GM12878 (cell line): ENCODE measurements around the gene CCBE1. TPM values are rescaled to one million over a fixed set of nuclear protein-coding genes. Genes with fewer than 3 reads are reported as not detected.

Source experiments
- ATAC-seq: fragments of 200-7000 bp; cut with Tn5 transposase; 3 replicates; pipeline ENCODE4 v1.9.1; 2020; ENCODE audit warnings: mild to moderate bottlenecking, moderate library complexity
- BruUV-seq: library from RNA; stranded (reverse); fragments of 400-500 nt; replicated peaks from 2 replicates; lab custom pipeline; 2021; lab: Mats Ljungman, UMichigan
- CTCF ChIA-PET: fragments of 300-600 bp; sonication (Branson Sonifier 250); formaldehyde crosslinking; extraction: SDS; loops from one replicate; lab custom pipeline; 2021; ENCODE audit warnings: inconsistent platforms; lab: Yijun Ruan, JAX
- POLR2A ChIA-PET: fragments of 350-600 bp; formaldehyde crosslinking; extraction: SDS; loops from one replicate; lab custom pipeline; 2021; ENCODE audit warnings: inconsistent platforms; lab: Charles Lee
- RAD21 ChIA-PET: fragments of 300-600 bp; sonication (Branson Sonifier 250); formaldehyde crosslinking; loops from one replicate; lab custom pipeline; 2023; ENCODE audit warnings: antibody characterized with exemption; ENCODE audit not compliant: unreplicated experiment; lab: Charles Lee
- SMC1A ChIA-PET: fragments of 300-600 bp; sonication (Branson Sonifier 250); formaldehyde crosslinking; loops from one replicate; lab custom pipeline; 2023; ENCODE audit not compliant: unreplicated experiment, uncharacterized antibody; lab: Charles Lee
- DNase-seq: peaks from one replicate; pipeline ENCODE4 v3.0.0-alpha.2; 2011; ENCODE audit warnings: low read depth, low spot score
- FAIRE-seq: peaks from 3 replicates; lab custom pipeline; 2011; peaks lifted over from hg19 to GRCh38; lab: Jason Lieb, UNC
- H2AFZ ChIP-seq: 2 replicates; pipeline ENCODE4 v1.6.0; 2011; ENCODE audit warnings: low read depth, low read length, control low read depth; ENCODE audit not compliant: control insufficient read depth
- H3K27ac ChIP-seq: 2 replicates; pipeline ENCODE4 v1.5.1; 2011; ENCODE audit warnings: control low read depth; ENCODE audit not compliant: control insufficient read depth, insufficient read depth
- H3K27me3 ChIP-seq, 2 experiments: replicated peaks in 1 of 2; 2 replicates each; pipeline versions ENCODE4 v1.6.0 to v1.6.1; 2011; ENCODE audit warnings: low read length in 1 of 2; ENCODE audit not compliant: control insufficient read depth in 2 of 2, insufficient read depth in 2 of 2
- H3K36me3 ChIP-seq, 2 experiments: 2 replicates each; pipeline ENCODE4 v1.5.1; 2011; ENCODE audit warnings: low read length in 1 of 2; ENCODE audit not compliant: control insufficient read depth in 2 of 2, insufficient read depth in 2 of 2
- H3K4me1 ChIP-seq: 2 replicates; pipeline ENCODE4 v1.6.1; 2011; ENCODE audit warnings: mild to moderate bottlenecking, low read length, moderate library complexity, mixed read lengths; ENCODE audit not compliant: control insufficient read depth, insufficient read depth
- H3K4me2 ChIP-seq: 2 replicates; pipeline ENCODE4 v1.6.0; 2011; ENCODE audit warnings: control low read depth; ENCODE audit not compliant: control insufficient read depth, insufficient read depth
- H3K4me3 ChIP-seq: fragments of 200-600 bp; sonication (generic); 2 replicates; pipeline ENCODE4 v1.5.1; 2016
- H3K79me2 ChIP-seq: 2 replicates; pipeline ENCODE4 v1.6.0; 2011; ENCODE audit warnings: low read length; ENCODE audit not compliant: control insufficient read depth, insufficient read depth
- H3K9ac ChIP-seq: 2 replicates; pipeline ENCODE4 v1.8.0; 2011; ENCODE audit warnings: low read length, control low read depth, mixed read lengths; ENCODE audit not compliant: control insufficient read depth, insufficient read depth
- H3K9me3 ChIP-seq: replicated peaks from 3 replicates; pipeline ENCODE4 v1.5.1; 2011; ENCODE audit warnings: mild to moderate bottlenecking, low read length; ENCODE audit not compliant: control insufficient read depth, insufficient read depth
- H4K20me1 ChIP-seq: 2 replicates; pipeline ENCODE4 v1.6.0; 2011; ENCODE audit not compliant: control insufficient read depth, insufficient read depth
- CBFB ChIP-seq: IDR thresholded peaks from 2 replicates; pipeline ENCODE4 v1.6.1; 2016; ENCODE audit warnings: antibody characterized with exemption, low read depth
- FOXK2 ChIP-seq: fragments of 450-650 bp; IDR thresholded peaks from 2 replicates; pipeline ENCODE4 v1.6.1; 2017; ENCODE audit warnings: mild to moderate bottlenecking, moderate library complexity
- HDAC2 ChIP-seq: fragments of 200-600 bp; sonication (generic); IDR thresholded peaks from 2 replicates; pipeline ENCODE4 v1.6.1; 2017
- HDAC6 ChIP-seq: fragments of 200-600 bp; sonication (generic); IDR thresholded peaks from one replicate; pipeline ENCODE4 v1.8.0; 2017; ENCODE audit warnings: antibody characterized with exemption; ENCODE audit not compliant: unreplicated experiment
- HDGF ChIP-seq: fragments of 450-650 bp; IDR thresholded peaks from 2 replicates; pipeline ENCODE4 v1.6.1; 2016; ENCODE audit warnings: antibody characterized with exemption
- IRF4 ChIP-seq: IDR thresholded peaks from 2 replicates; pipeline ENCODE4 v1.6.1; 2011; ENCODE audit warnings: low read depth, low read length
- JUNB ChIP-seq: IDR thresholded peaks from 2 replicates; pipeline ENCODE4 v1.6.1; 2016; ENCODE audit warnings: antibody characterized with exemption, mild to moderate bottlenecking
- PAX5 ChIP-seq: IDR thresholded peaks from 2 replicates; pipeline ENCODE4 v1.6.1; 2011; ENCODE audit warnings: low read depth, low read length, borderline replicate concordance
- POU2F2 ChIP-seq: IDR thresholded peaks from 3 replicates; pipeline ENCODE4 v1.6.1; 2011; ENCODE audit warnings: low read depth, mild to moderate bottlenecking, low read length, borderline replicate concordance
- RAD21 ChIP-seq: IDR thresholded peaks from 2 replicates; pipeline ENCODE4 v1.6.1; 2011; ENCODE audit warnings: mild to moderate bottlenecking, low read depth, low read length, moderate library complexity; ENCODE audit not compliant: insufficient read depth
- SMC3 ChIP-seq: IDR thresholded peaks from 2 replicates; pipeline ENCODE4 v1.6.1; 2011; ENCODE audit warnings: low read length, improper control_type of control experiment, borderline replicate concordance
- SREBF1 ChIP-seq: IDR thresholded peaks from 2 replicates; pipeline ENCODE4 v1.6.1; 2012; ENCODE audit warnings: mild to moderate bottlenecking, low read length
- SUZ12 ChIP-seq: fragments of 200-600 bp; sonication (generic); IDR thresholded peaks from one replicate; pipeline ENCODE4 v1.6.1; 2018; ENCODE audit warnings: antibody characterized with exemption, mild to moderate bottlenecking; ENCODE audit not compliant: unreplicated experiment
- TAF1 ChIP-seq: IDR thresholded peaks from 2 replicates; pipeline ENCODE4 v1.6.1; 2011; ENCODE audit warnings: mild to moderate bottlenecking, low read depth, low read length, borderline replicate concordance
- ZBED1 ChIP-seq: IDR thresholded peaks from 2 replicates; pipeline ENCODE4 v1.6.1; 2016; ENCODE audit warnings: borderline replicate concordance
- ZNF622 ChIP-seq: fragments of 450-650 bp; IDR thresholded peaks from 2 replicates; pipeline ENCODE4 v1.6.1; 2017; ENCODE audit warnings: mild to moderate bottlenecking, inconsistent platforms
- WGBS: methylation state at CpG from one replicate; pipeline ENCODE4 v1.1.6; 2016; ENCODE audit warnings: low lambda C conversion rate; ENCODE audit not compliant: insufficient replicate concordance, insufficient coverage; ENCODE audit errors: missing lambda C conversion rate; 5-methylcytosine and 5-hydroxymethylcytosine counted together
- in situ Hi-C: fragments of 300-500 bp; cut with MboI; formaldehyde crosslinking; loops from 9 replicates; pipeline ENCODE4 v1.14.3; 2018; ENCODE audit warnings: mixed read lengths
- intact Hi-C: fragments of 100-400 bp; cut with micrococcal nuclease; formaldehyde crosslinking; loops from one replicate; pipeline ENCODE4 v1.14.2; 2022; ENCODE audit not compliant: unreplicated experiment
- polyA plus RNA-seq, 11 experiments: library from polyadenylated mRNA; depleted of rRNA in 4 of 11; unstranded in 6 of 11; stranded (reverse) in 5 of 11; fragments of >200 nt; fragmentation: Nextera tagmentation in 4 of 11; fragmentation: Illumina TruSeq in 1 of 11; extraction: Ambion mirVana in 4 of 11; extraction: Trizol in 1 of 11; gene quantifications; 1 replicate in 1 of 11; 2 replicates in 10 of 11; pipeline versions ENCODE4 v1.2.1 to v1.2.3, GENCODE V29; 2011 to 2016; ENCODE audit warnings: inconsistent platforms in 2 of 11, missing spikeins in 2 of 11, low read depth in 1 of 11
- total RNA-seq, 4 experiments: library from RNA; depleted of rRNA in 3 of 4; stranded (reverse); fragments of >200 nt in 3 of 4; fragmentation: Illumina TruSeq in 1 of 4; extraction: Trizol in 1 of 4; gene quantifications; 2 replicates each; pipeline versions ENCODE4 v1.2.1 to v1.2.3, GENCODE V29; 2013 to 2021
- TF ChIP-seq, protein P1 (sequence below), 3 experiments: IDR thresholded peaks in 2 of 3; conservative IDR thresholded peaks in 1 of 3; 2 replicates each; pipeline ENCODE4 v1.5.1; 2011; ENCODE audit warnings: low read depth in 3 of 3, low read length in 3 of 3, mild to moderate bottlenecking in 3 of 3, control low read depth in 2 of 3, moderate library complexity in 2 of 3, inconsistent platforms in 1 of 3, mixed read lengths in 1 of 3; ENCODE audit not compliant: control insufficient read depth in 2 of 3, insufficient read depth in 1 of 3; ENCODE audit errors: extremely low read depth in 1 of 3
- TF ChIP-seq, protein P2 (sequence below): IDR thresholded peaks from 2 replicates; pipeline ENCODE4 v1.6.1; 2012; ENCODE audit warnings: improper control_type of control experiment, low read depth, low read length; ENCODE audit not compliant: insufficient replicate concordance

CCBE1 gene
- total and polyA plus RNA-seq, 10 of the 15 experiments (the other 5 are each of a cell fraction or from before 2014, with no cell fraction given) = 0.03 to 0.49 (median 0.04) TPM; not detected in 7

DNA sequence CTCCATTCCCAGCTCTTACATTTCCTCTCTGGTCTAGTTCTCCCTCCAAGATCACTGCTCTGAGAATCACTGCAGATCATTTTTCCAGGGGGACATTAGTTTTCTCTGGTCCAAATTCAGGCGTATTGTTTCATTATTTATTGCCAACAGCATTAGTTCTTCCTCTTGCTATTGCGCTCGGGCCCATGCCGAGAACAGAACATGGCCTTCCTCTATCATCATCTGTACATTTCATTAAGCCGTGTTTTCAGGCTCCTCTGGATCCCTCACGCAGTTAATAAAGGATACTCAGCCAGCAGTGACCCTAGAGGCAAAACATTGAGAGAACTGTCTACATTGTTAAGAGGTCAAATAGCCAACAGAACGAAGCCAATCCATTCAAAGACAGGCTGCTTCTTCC lies 63.9 kb downstream of the CCBE1 start (continued):
- TF ChIP-seq, protein P1, sequence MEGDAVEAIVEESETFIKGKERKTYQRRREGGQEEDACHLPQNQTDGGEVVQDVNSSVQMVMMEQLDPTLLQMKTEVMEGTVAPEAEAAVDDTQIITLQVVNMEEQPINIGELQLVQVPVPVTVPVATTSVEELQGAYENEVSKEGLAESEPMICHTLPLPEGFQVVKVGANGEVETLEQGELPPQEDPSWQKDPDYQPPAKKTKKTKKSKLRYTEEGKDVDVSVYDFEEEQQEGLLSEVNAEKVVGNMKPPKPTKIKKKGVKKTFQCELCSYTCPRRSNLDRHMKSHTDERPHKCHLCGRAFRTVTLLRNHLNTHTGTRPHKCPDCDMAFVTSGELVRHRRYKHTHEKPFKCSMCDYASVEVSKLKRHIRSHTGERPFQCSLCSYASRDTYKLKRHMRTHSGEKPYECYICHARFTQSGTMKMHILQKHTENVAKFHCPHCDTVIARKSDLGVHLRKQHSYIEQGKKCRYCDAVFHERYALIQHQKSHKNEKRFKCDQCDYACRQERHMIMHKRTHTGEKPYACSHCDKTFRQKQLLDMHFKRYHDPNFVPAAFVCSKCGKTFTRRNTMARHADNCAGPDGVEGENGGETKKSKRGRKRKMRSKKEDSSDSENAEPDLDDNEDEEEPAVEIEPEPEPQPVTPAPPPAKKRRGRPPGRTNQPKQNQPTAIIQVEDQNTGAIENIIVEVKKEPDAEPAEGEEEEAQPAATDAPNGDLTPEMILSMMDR (IDR thresholded peaks at IDR 0.05 in 2 of 3, conservative IDR thresholded peaks at IDR 0.05 in 1 of 3; ENCODE audit: control insufficient read depth in 2 of 3, extremely low read depth in 1 of 3, insufficient read depth in 1 of 3, low read depth in 3 of 3, low read length in 3 of 3) = no peak
- TF ChIP-seq POU2F2 = no peak
- no peak for TF ChIP-seq HDAC2
- no peak for TF ChIP-seq SREBF1
- TF ChIP-seq CBFB = no peak

DNA sequence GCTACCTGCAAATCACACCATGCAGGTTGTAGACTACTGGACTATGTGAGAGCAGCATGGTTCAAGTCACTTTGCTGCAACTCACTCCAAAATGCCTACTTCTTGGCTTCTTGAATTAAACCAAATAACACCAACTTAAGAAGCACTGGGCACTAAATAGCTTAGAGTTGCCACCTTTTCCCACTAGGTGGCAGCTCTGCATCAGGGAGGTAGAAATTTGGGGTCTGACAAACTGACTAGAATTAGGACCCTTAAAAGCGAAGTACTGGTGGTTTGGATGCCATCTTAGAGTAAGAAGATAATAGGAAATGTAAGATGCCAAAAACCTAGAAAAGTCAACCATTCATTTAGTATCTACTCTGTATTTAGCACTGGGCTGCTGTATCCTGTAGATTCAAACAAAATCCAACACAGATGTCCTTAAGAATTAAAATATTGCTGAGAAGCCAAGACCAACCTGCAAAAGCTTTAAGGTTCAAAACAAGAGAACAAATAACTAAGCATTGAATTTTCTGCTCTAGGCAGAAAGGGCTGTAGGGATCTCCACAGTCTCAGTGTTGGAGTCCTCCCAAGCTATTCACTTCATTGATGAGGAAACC lies 65.5 kb downstream of the CCBE1 start:
- Histone ChIP-seq H3K9ac (no peak overlapping the region), H4K20me1 (no peaks in the 10 kb centered on the region), H3K27me3 (no peaks in the 10 kb centered on the region; a peak in 3 of 4 replicates), H2AFZ (no peak overlapping the region), H3K4me3 (no peak overlapping the region), H3K4me1 (no peaks in the 10 kb centered on the region), H3K4me2 (no peak overlapping the region), H3K79me2 (no peaks in the 10 kb centered on the region), H3K27ac (no peak overlapping the region), H3K36me3 (no peaks in the 10 kb centered on the region), H3K9me3 (no peaks in the 10 kb centered on the region)
- POLR2A ChIA-PET = interaction anchor here (0.6 kb wide), 1 partner anchor 778 kb away, joined by 3 read pairs; no protein-coding TSS in a partner anchor
- in situ Hi-C loops = no loop called here
- intact Hi-C loops = loop anchor here (2.0 to 5.0 kb wide), 2 partner anchors 191 to 916 kb away; no protein-coding TSS in a partner anchor
- no TSS peak for BruUV-seq
- DNase-seq (no peak), FAIRE-seq (no peak), ATAC-seq (peak; percentile 66)
- RAD21 ChIA-PET = interaction anchor here (0.7 to 2.3 kb wide), 5 partner anchors 172 to 365 kb away, joined by 3 to 32 read pairs (median 4); no protein-coding TSS in a partner anchor
- CTCF ChIA-PET = interaction anchor here (0.7 to 7.2 kb wide), 25 partner anchors 9 to 1791 kb away, joined by 3 to 111 read pairs (median 4); no protein-coding TSS in a partner anchor
- SMC1A ChIA-PET = interaction anchor here (0.8 to 3.3 kb wide), 4 partner anchors 141 to 204 kb away, joined by 3 to 35 read pairs (median 4); no protein-coding TSS in a partner anchor
- 0% methylated on average over 1 of the region's 1 CpG for WGBS
- TF ChIP-seq IRF4 = no peak
- TF ChIP-seq ZBED1 = no peak
- no peak for TF ChIP-seq SUZ12
- TF ChIP-seq PAX5 = no peak
- TF ChIP-seq ZNF622 = no peak
- TF ChIP-seq RAD21 = peak; percentile 52
- no peak for TF ChIP-seq JUNB
- TF ChIP-seq HDAC6 = no peak
- no peak for TF ChIP-seq FOXK2
- no peak for TF ChIP-seq TAF1
- peak; percentile 42; the same call in 1 of the 2 replicates for TF ChIP-seq SMC3
- TF ChIP-seq, protein P2, sequence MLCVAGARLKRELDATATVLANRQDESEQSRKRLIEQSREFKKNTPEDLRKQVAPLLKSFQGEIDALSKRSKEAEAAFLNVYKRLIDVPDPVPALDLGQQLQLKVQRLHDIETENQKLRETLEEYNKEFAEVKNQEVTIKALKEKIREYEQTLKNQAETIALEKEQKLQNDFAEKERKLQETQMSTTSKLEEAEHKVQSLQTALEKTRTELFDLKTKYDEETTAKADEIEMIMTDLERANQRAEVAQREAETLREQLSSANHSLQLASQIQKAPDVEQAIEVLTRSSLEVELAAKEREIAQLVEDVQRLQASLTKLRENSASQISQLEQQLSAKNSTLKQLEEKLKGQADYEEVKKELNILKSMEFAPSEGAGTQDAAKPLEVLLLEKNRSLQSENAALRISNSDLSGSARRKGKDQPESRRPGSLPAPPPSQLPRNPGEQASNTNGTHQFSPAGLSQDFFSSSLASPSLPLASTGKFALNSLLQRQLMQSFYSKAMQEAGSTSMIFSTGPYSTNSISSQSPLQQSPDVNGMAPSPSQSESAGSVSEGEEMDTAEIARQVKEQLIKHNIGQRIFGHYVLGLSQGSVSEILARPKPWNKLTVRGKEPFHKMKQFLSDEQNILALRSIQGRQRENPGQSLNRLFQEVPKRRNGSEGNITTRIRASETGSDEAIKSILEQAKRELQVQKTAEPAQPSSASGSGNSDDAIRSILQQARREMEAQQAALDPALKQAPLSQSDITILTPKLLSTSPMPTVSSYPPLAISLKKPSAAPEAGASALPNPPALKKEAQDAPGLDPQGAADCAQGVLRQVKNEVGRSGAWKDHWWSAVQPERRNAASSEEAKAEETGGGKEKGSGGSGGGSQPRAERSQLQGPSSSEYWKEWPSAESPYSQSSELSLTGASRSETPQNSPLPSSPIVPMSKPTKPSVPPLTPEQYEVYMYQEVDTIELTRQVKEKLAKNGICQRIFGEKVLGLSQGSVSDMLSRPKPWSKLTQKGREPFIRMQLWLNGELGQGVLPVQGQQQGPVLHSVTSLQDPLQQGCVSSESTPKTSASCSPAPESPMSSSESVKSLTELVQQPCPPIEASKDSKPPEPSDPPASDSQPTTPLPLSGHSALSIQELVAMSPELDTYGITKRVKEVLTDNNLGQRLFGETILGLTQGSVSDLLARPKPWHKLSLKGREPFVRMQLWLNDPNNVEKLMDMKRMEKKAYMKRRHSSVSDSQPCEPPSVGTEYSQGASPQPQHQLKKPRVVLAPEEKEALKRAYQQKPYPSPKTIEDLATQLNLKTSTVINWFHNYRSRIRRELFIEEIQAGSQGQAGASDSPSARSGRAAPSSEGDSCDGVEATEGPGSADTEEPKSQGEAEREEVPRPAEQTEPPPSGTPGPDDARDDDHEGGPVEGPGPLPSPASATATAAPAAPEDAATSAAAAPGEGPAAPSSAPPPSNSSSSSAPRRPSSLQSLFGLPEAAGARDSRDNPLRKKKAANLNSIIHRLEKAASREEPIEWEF = no peak
- no peak for TF ChIP-seq HDGF
